Thyroid gland (tissue), 4 donors: Measurements from ENCODE around the gene PSTPIP1.

Source experiments
- CTCF ChIP-seq, 6 experiments: fragments of 200-600 bp in 3 of 6; fragments of 450-650 bp in 3 of 6; sonication (generic) in 3 of 6; IDR thresholded peaks; one replicate each; pipeline ENCODE4 v1.5.1; 2016 to 2019; ENCODE audit warnings: antibody characterized with exemption in 6 of 6, mild to moderate bottlenecking in 2 of 6, inconsistent platforms in 1 of 6, moderate library complexity in 1 of 6
- POLR2A ChIP-seq, 2 donors: fragments of 450-650 bp; IDR thresholded peaks; one replicate each; pipeline ENCODE4 v1.6.1; 2017; ENCODE audit warnings: antibody characterized with exemption in 2 of 2, mild to moderate bottlenecking in 2 of 2, moderate library complexity in 1 of 2

GRCh38 chr15:77042955-77043920, 48.3 kb downstream of the PSTPIP1 start:
- no peak for TF ChIP-seq CTCF (IDR thresholded peaks at IDR 0.05)
- TF ChIP-seq POLR2A (IDR thresholded peaks at IDR 0.05): no peak
